A549 (cell line): ENCODE data around the gene PARM1. TPM values are rescaled to one million over a fixed set of nuclear protein-coding genes. Genes with fewer than 3 reads are reported as not detected.

ENCODE experiments used
- ATAC-seq, 2 experiments: fragments of 200-7000 bp in 1 of 2; fragments of >200 bp in 1 of 2; cut with Nextera tagmentation in 1 of 2; cut with Tn5 transposase in 1 of 2; 3 replicates each; pipeline versions ENCODE4 v1.8.0 to v1.9.1; 2018 to 2020; ENCODE audit warnings: mild to moderate bottlenecking in 1 of 2, moderate library complexity in 1 of 2
- CTCF ChIA-PET: fragments of 300-600 bp; sonication (Branson Sonifier 250); formaldehyde crosslinking; extraction: SDS; loops from one replicate; lab custom pipeline; 2021; ENCODE audit warnings: antibody characterized with exemption, inconsistent platforms; lab: Yijun Ruan, JAX
- POLR2A ChIA-PET: fragments of 350-600 bp; formaldehyde crosslinking; extraction: SDS; loops from one replicate; lab custom pipeline; 2021; ENCODE audit warnings: antibody characterized with exemption, inconsistent platforms; lab: Yijun Ruan, JAX
- DNase-seq, 2 experiments: peaks; one replicate each; pipeline versions ENCODE4 v3.0.0 to v3.0.0-alpha.2; 2011 to 2016; ENCODE audit warnings: low read depth in 1 of 2, low spot score in 1 of 2
- FAIRE-seq: peaks from 2 replicates; lab custom pipeline; 2011; peaks lifted over from hg19 to GRCh38; lab: Jason Lieb, UNC
- H3K27ac ChIP-seq, 2 experiments: fragments of >200 bp; sonication (Bioruptor Twin); formaldehyde crosslinking; 3 replicates each; pipeline ENCODE4 v1.5.1; 2016 to 2017
- H3K4me1 ChIP-seq: fragments of >200 bp; sonication (Bioruptor Twin); formaldehyde crosslinking; 3 replicates; pipeline ENCODE4 v1.6.1; 2016
- H3K4me2 ChIP-seq: fragments of >200 bp; sonication (Bioruptor Twin); formaldehyde crosslinking; 3 replicates; pipeline ENCODE4 v1.6.1; 2016
- H3K4me3 ChIP-seq: fragments of >200 bp; sonication (Bioruptor Twin); formaldehyde crosslinking; 3 replicates; pipeline ENCODE4 v1.5.1; 2016
- H3K9me3 ChIP-seq: fragments of >200 bp; sonication (Bioruptor Twin); formaldehyde crosslinking; 3 replicates; pipeline ENCODE4 v1.6.1; 2016
- CHD2 ChIP-seq: fragments of 150-350 bp; IDR thresholded peaks from 2 replicates; pipeline ENCODE4 v1.6.1; 2014; ENCODE audit warnings: low read length; ENCODE audit not compliant: partially characterized antibody
- CHD4 ChIP-seq: fragments of 200-600 bp; sonication (generic); IDR thresholded peaks from 2 replicates; pipeline ENCODE4 v1.6.1; 2016; ENCODE audit warnings: antibody characterized with exemption, mild to moderate bottlenecking, borderline replicate concordance
- EP300 ChIP-seq, 2 experiments: fragments of >200 bp; sonication (Bioruptor Twin); formaldehyde crosslinking; IDR thresholded peaks; 2 replicates in 1 of 2; 3 replicates in 1 of 2; pipeline ENCODE4 v1.6.1; 2016 to 2017
- ESRRA ChIP-seq: fragments of 150-350 bp; IDR thresholded peaks from 2 replicates; pipeline ENCODE4 v1.6.1; 2014; ENCODE audit warnings: mild to moderate bottlenecking, low read length, borderline replicate concordance
- FOSL2 ChIP-seq, 2 experiments: fragments of 450-650 bp in 1 of 2; fragments of >200 bp in 1 of 2; sonication (Bioruptor Twin) in 1 of 2; formaldehyde crosslinking; IDR thresholded peaks; 2 replicates each; pipeline versions ENCODE4 v1.5.0 to v1.6.1; 2016 to 2020; ENCODE audit warnings: mild to moderate bottlenecking in 1 of 2, moderate library complexity in 1 of 2
- FOXS1 ChIP-seq: fragments of 250-450 bp; sonication (Bioruptor Pico); IDR thresholded peaks from 2 replicates; pipeline ENCODE4 v1.5.0; 2020; ENCODE audit warnings: mild to moderate bottlenecking, moderate library complexity
- GATA3 ChIP-seq: IDR thresholded peaks from 2 replicates; pipeline ENCODE4 v1.6.1; 2012; ENCODE audit warnings: borderline replicate concordance
- HOXB5 ChIP-seq: fragments of 250-450 bp; sonication (Bioruptor Pico); IDR thresholded peaks from 2 replicates; pipeline ENCODE4 v1.5.0; 2020; ENCODE audit warnings: mild to moderate bottlenecking, moderate library complexity
- KDM1A ChIP-seq: fragments of 200-600 bp; sonication (generic); IDR thresholded peaks from 2 replicates; pipeline ENCODE4 v1.6.1; 2016; ENCODE audit warnings: low read depth, mild to moderate bottlenecking
- MAZ ChIP-seq: fragments of 150-350 bp; IDR thresholded peaks from 2 replicates; pipeline ENCODE4 v1.6.1; 2014; ENCODE audit warnings: antibody characterized with exemption, low read depth, low read length, borderline replicate concordance
- MYC ChIP-seq: IDR thresholded peaks from 2 replicates; pipeline ENCODE4 v1.6.1; 2012; ENCODE audit warnings: mild to moderate bottlenecking, inconsistent platforms, low read length, improper control_type of control experiment, borderline replicate concordance
- NFE2L2 ChIP-seq: fragments of 150-350 bp; conservative IDR thresholded peaks from 2 replicates; pipeline ENCODE4 v1.6.1; 2014; ENCODE audit warnings: low read length
- POLR2A ChIP-seq: IDR thresholded peaks from 2 replicates; pipeline ENCODE4 v1.6.1; 2012; ENCODE audit warnings: mild to moderate bottlenecking, low read length
- RAD21 ChIP-seq, 2 experiments: fragments of >200 bp in 1 of 2; sonication (Bioruptor Twin) in 1 of 2; formaldehyde crosslinking in 1 of 2; IDR thresholded peaks in 1 of 2; conservative IDR thresholded peaks in 1 of 2; 2 replicates in 1 of 2; 3 replicates in 1 of 2; pipeline ENCODE4 v1.6.1; 2012 to 2018; ENCODE audit warnings: inconsistent platforms in 1 of 2
- SMC3 ChIP-seq: fragments of >200 bp; sonication (Bioruptor Twin); formaldehyde crosslinking; IDR thresholded peaks from 3 replicates; pipeline ENCODE4 v1.6.1; 2018; ENCODE audit warnings: inconsistent platforms
- SREBF2 ChIP-seq: fragments of 450-650 bp; IDR thresholded peaks from 2 replicates; pipeline ENCODE4 v1.6.1; 2014; ENCODE audit warnings: mild to moderate bottlenecking, moderate library complexity
- WGBS: methylation state at CpG from one replicate; pipeline ENCODE4 v1.1.6; 2017; ENCODE audit errors: missing lambda C conversion rate; 5-methylcytosine and 5-hydroxymethylcytosine counted together
- polyA plus RNA-seq, 4 experiments: library from polyadenylated mRNA; depleted of rRNA in 3 of 4; stranded (reverse); fragments of >200 nt; fragmentation: RNase III in 1 of 4; extraction: RNeasy Plus Mini Kit Qiagen cat#74134 plus additional on column Dnase treatment in 1 of 4; gene quantifications; 2 replicates in 3 of 4; 3 replicates in 1 of 4; pipeline ENCODE4 v1.2.3, GENCODE V29; 2011 to 2017
- TF ChIP-seq, protein P1 (sequence below): fragments of >200 bp; sonication (Bioruptor Twin); formaldehyde crosslinking; IDR thresholded peaks from 3 replicates; pipeline ENCODE4 v1.5.1; 2016
- TF ChIP-seq, protein P2 (sequence below): fragments of 250-450 bp; sonication (Bioruptor Pico); IDR thresholded peaks from 2 replicates; pipeline ENCODE4 v1.5.0; 2021; ENCODE audit warnings: mild to moderate bottlenecking, moderate library complexity, borderline replicate concordance
- TF ChIP-seq, protein P3 (sequence below): IDR thresholded peaks from 2 replicates; pipeline ENCODE4 v1.6.1; 2012; ENCODE audit warnings: low read depth, borderline replicate concordance
- TF ChIP-seq, protein P4 (sequence below): fragments of 200-600 bp; sonication (generic); IDR thresholded peaks from 2 replicates; pipeline ENCODE4 v1.6.1; 2016; ENCODE audit warnings: antibody characterized with exemption, mild to moderate bottlenecking, moderate library complexity

The PARM1 gene
- polyA plus RNA-seq, 2 of the 4 experiments (the other 2 are of a cell fraction): 0.37 to 2.5 TPM

DNA sequence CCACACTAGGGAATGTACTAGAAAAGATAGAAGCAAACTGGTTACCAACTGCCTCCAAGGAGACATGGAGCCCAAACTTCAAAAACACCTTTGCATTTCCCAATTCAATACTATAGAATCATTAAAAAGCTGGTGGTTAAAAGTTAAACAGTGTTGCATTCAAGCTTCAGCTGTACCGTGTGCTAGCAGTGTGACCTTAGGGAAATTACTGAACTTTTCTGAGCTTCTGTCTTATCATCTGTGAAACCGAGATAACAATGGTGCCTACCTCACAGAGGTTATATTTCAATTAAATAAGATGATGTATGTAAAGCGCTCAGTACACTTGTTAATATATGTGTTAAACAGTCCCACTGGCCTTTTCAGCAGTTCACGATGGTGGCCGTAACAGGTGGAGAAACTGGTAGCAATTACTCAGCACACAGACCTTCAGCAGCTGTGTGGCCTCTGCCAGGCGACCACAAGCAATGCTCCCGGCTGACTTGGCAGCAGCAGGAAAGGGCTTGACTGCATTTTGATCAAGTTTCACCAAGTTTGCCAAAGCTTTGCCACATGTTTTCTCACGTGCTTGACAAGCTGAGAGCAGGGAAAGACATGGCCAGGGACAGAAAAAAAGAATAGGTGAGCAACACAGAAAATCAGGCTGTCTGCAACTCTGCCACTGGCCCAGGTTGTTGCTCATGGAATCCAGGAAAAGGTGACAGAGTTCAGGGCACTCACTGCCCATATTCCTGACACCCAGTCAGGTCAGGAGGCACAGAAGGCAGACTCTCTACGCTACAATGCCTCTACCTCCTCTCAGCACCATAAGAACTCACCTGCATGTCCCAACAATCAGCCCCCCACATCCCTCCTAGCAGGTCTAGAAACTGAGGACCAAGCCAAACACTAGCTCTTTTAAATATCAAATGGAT lies 72.1 kb downstream of the PARM1 start:
- FAIRE-seq: no peak
- Histone ChIP-seq H3K4me2 (no peak overlapping the region), H3K9me3 (no peaks in the 10 kb centered on the region), H3K27ac (no peak overlapping the region), H3K4me3 (no peak overlapping the region), H3K4me1 (no peaks in the 10 kb centered on the region)
- CTCF ChIA-PET: no interaction called here
- WGBS: 76% methylated on average over 9 of the region's 9 CpGs
- TF ChIP-seq ESRRA (no peak), MAZ (no peak), NFE2L2 (no peak), GATA3 (no peak), SMC3 (no peak), RAD21 (conservative IDR thresholded peaks at IDR 0.05 in 1 of 2, IDR thresholded peaks at IDR 0.05 in 1 of 2) (no peak), FOXS1 (CRISPR knock-in tag) (no peak), POLR2A (no peak), HOXB5 (CRISPR knock-in tag) (no peak), FOSL2 (IDR thresholded peaks at IDR 0.05) (no peak), FOSL2 (CRISPR knock-in tag; IDR thresholded peaks at IDR 0.05) (no peak), SREBF2 (no peak)
- TF ChIP-seq, protein P1, sequence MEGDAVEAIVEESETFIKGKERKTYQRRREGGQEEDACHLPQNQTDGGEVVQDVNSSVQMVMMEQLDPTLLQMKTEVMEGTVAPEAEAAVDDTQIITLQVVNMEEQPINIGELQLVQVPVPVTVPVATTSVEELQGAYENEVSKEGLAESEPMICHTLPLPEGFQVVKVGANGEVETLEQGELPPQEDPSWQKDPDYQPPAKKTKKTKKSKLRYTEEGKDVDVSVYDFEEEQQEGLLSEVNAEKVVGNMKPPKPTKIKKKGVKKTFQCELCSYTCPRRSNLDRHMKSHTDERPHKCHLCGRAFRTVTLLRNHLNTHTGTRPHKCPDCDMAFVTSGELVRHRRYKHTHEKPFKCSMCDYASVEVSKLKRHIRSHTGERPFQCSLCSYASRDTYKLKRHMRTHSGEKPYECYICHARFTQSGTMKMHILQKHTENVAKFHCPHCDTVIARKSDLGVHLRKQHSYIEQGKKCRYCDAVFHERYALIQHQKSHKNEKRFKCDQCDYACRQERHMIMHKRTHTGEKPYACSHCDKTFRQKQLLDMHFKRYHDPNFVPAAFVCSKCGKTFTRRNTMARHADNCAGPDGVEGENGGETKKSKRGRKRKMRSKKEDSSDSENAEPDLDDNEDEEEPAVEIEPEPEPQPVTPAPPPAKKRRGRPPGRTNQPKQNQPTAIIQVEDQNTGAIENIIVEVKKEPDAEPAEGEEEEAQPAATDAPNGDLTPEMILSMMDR: no peak
- TF ChIP-seq, protein P2, sequence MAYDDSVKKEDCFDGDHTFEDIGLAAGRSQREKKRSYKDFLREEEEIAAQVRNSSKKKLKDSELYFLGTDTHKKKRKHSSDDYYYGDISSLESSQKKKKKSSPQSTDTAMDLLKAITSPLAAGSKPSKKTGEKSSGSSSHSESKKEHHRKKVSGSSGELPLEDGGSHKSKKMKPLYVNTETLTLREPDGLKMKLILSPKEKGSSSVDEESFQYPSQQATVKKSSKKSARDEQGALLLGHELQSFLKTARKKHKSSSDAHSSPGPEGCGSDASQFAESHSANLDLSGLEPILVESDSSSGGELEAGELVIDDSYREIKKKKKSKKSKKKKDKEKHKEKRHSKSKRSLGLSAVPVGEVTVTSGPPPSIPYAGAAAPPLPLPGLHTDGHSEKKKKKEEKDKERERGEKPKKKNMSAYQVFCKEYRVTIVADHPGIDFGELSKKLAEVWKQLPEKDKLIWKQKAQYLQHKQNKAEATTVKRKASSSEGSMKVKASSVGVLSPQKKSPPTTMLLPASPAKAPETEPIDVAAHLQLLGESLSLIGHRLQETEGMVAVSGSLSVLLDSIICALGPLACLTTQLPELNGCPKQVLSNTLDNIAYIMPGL (CRISPR knock-in tag): no peak
- TF ChIP-seq, protein P3, sequence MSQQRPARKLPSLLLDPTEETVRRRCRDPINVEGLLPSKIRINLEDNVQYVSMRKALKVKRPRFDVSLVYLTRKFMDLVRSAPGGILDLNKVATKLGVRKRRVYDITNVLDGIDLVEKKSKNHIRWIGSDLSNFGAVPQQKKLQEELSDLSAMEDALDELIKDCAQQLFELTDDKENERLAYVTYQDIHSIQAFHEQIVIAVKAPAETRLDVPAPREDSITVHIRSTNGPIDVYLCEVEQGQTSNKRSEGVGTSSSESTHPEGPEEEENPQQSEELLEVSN: no peak
- TF ChIP-seq, protein P4, sequence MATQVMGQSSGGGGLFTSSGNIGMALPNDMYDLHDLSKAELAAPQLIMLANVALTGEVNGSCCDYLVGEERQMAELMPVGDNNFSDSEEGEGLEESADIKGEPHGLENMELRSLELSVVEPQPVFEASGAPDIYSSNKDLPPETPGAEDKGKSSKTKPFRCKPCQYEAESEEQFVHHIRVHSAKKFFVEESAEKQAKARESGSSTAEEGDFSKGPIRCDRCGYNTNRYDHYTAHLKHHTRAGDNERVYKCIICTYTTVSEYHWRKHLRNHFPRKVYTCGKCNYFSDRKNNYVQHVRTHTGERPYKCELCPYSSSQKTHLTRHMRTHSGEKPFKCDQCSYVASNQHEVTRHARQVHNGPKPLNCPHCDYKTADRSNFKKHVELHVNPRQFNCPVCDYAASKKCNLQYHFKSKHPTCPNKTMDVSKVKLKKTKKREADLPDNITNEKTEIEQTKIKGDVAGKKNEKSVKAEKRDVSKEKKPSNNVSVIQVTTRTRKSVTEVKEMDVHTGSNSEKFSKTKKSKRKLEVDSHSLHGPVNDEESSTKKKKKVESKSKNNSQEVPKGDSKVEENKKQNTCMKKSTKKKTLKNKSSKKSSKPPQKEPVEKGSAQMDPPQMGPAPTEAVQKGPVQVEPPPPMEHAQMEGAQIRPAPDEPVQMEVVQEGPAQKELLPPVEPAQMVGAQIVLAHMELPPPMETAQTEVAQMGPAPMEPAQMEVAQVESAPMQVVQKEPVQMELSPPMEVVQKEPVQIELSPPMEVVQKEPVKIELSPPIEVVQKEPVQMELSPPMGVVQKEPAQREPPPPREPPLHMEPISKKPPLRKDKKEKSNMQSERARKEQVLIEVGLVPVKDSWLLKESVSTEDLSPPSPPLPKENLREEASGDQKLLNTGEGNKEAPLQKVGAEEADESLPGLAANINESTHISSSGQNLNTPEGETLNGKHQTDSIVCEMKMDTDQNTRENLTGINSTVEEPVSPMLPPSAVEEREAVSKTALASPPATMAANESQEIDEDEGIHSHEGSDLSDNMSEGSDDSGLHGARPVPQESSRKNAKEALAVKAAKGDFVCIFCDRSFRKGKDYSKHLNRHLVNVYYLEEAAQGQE: no peak
- TF ChIP-seq, all 56 proteins: peak for 0
- DNase-seq (no peak), ATAC-seq (no peak)
- POLR2A ChIA-PET: no interaction called here

DNA sequence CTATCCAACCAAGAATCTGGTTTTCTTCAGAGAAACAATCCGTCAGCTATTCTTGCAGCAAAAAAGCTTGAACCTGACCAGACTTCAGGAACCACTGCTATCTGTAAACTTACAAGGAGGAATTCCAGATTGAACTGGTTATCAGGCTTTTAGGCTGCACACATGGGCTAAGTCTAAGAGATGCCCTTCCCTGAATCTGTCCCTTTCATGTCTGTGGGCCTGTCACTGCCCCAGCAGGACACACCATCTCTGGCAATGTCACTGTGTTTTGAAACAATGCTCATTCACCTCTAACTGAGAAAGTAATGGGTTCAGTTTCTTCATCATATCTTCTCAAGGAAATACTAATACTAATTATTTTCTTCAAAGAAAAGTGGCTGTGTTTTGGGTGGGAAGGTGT lies 72.8 kb downstream of the PARM1 start:
- POLR2A ChIA-PET: no interaction called here
- ATAC-seq: no peak

More for the DNA sequence above, 72.8 kb downstream of the PARM1 start:
- Histone ChIP-seq H3K4me1 (no peaks in the 10 kb centered on the region), H3K4me3 (no peak overlapping the region), H3K27ac (no peak overlapping the region), H3K4me2 (no peak overlapping the region), H3K9me3 (no peaks in the 10 kb centered on the region)
- DNase-seq: no peak
- CTCF ChIA-PET: no interaction called here
- TF ChIP-seq POLR2A (no peak), EP300 (IDR thresholded peaks at IDR 0.05) (no peak), RAD21 (conservative IDR thresholded peaks at IDR 0.05 in 1 of 2, IDR thresholded peaks at IDR 0.05 in 1 of 2) (no peak), CHD4 (no peak), KDM1A (no peak), CHD2 (no peak), MYC (no peak)
- TF ChIP-seq, protein P2 (CRISPR knock-in tag): no peak
- TF ChIP-seq, protein P4: no peak
- FAIRE-seq: no peak
- 91% methylated on average over 1 of the region's 1 CpG for WGBS
